HEK293T (cell line): ENCODE measurements around the gene DCTN5.

Source experiments
- FOXM1 ChIP-seq: fragments of 450-650 bp; IDR thresholded peaks from 2 replicates; pipeline ENCODE4 v1.6.1; 2017; ENCODE audit warnings: mild to moderate bottlenecking, borderline replicate concordance
- HDGF ChIP-seq: fragments of 450-650 bp; IDR thresholded peaks from 2 replicates; pipeline ENCODE4 v1.6.1; 2017; ENCODE audit warnings: antibody characterized with exemption, borderline replicate concordance
- SP1 ChIP-seq: fragments of 450-650 bp; IDR thresholded peaks from 2 replicates; pipeline ENCODE4 v1.6.1; 2017
- SUZ12 ChIP-seq: fragments of 450-650 bp; IDR thresholded peaks from 2 replicates; pipeline ENCODE4 v1.6.1; 2016; ENCODE audit warnings: mild to moderate bottlenecking

GRCh38 chr16:23691483-23692189 lies 50.4 kb downstream of the DCTN5 start:
- TF ChIP-seq FOXM1 (no peak), SP1 (no peak), HDGF (no peak), SUZ12 (no peak)
